EH (cell line): ENCODE results near the gene CRACR2B.
A peak's percentile ranks its signal among the peaks of the same experiment; 100 is the strongest.

Source experiments
- DNase-seq: peaks from one replicate; pipeline ENCODE4 v3.0.0-alpha.2; 2015; ENCODE audit warnings: low read depth

Gene CRACR2B

DNA sequence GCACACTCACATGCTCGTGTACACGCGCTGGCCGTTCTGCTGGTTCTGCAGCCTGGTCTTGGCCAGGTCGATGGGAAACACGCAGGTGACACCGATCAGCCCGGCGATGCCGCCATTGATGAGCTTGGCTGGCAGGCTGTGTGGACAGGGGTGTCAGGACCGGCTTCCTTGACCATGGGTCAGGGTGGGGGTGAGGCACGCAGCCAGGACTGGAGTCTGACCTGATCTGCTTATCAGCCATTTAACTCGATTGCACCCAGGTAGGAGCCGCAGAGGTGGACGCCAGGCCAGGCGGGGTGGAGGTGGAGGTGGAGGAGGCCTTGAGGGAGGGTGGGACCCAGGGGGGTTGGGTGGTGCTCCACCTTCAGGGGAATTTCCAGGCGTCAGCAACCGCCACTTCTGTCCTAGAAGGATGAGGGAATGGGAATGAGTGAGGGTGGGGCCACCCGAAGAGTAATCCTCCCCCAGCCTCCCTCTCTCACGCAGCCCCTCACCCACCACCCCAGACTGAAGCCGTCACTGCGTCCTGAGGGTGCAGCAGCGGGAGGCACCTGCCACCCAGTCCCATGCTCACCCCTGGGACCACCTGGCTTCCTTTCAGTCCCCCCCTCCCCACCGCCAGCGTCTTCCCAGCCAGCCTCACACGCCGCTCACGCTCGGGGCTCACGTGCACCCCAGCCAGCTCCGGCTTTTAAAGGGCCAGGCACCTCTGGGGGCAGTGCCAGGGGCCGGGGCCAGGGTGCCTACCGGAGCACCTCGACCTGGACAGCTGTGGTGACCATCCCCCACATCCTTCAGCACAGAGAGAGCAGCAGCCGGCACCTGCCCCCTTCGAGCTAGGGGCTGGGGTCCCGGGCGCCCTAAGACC is 32.7 kb upstream of the CRACR2B start:
- DNase-seq = no peak

DNA sequence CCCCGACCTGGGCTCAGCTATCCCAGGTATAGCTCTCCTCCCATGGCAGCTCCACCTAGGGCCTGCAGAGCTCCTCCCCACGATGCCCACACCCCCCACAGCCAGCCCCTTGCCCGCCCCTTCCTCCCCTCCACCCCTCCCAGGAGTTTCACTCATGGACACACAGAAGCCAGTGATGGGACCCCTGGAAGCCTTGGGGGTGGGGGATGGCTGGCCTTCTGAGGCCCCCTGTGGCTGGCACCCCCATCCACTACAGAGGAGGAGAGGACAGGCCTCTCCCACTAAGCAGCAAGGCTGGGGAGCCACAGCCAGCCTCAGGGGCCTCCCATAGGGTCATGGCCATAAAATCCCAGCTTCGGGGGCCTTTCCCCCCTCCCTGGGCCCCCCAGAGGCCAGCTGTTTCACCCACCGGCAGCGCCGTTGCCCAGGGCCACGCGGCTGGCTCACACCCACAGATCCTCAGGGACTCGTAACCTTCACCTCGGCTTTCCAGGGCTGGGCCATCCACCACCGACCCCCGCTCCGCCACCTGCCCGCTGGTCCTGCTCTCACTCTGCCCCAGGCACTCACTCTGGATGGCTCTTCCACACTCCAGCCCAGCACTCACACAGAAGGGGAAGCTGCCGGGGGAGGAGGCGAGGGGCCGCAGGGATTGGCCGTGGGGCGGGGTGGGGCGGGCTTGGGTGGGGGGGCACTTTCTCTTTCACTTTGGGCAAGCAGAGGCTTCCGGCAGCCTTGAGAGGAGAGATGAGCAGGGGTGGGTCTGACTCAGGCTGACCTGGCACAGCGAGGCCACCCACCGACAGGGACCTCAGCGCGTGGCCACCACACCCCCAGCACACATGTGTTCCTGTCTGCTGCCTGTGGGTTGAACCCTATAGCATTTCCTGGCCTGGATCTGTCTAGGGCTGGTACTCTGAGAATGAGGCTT is 31.8 kb upstream of the CRACR2B start:
- DNase-seq = peak; percentile 91

- DNase-seq = no peak
These were observed 31.0 kb upstream of the CRACR2B start for GRCh38 chr11:796565-797295.

- DNase-seq = peak; percentile 87
These were observed 30.2 kb upstream of the CRACR2B start for GRCh38 chr11:797296-798092.

- peak; percentile 78 for DNase-seq
These were observed 29.5 kb upstream of the CRACR2B start, which contains the start of gene SLC25A22 for GRCh38 chr11:798093-798713. Gene SLC25A22, minus strand, starts transcription at chr11:798281. Its CDS starts 3,275 bp downstream, at chr11:795006.

DNA sequence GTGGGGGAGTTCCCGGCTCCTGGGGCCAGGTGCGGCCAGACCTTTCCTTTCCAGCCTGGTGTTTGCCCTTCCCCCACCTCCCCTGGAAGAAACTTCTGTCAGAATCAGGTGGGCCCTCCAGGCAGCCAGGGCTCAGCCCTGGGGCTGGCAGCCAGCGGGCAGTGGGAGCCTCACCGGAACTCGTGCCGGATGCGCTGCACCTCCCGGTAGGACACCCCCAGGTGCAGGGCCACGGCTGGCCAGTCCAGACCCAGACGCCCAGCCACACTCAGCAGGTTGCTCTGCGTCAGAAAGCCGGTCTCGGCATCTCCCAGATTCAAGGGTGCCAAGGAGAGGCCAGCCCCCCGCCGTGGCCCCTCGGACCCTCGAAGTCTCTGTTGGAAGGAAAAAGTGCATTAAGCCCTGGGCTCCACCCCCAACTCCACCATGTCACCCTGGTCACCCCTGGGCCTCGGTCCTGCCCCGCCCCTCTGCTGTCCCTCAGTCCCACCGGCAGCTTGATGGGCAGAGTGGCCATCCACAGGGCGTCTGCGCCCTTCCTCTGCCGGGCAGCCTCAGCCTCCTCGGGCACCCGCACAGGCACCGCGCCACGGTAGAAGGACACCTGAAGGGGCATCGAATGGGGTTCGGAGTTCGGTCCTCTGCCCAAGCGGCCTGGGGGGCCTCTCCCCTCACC is 27.9 kb upstream of the CRACR2B start:
- DNase-seq = no peak

- DNase-seq = no peak
These were observed 27.2 kb upstream of the CRACR2B start for GRCh38 chr11:800473-800872.

DNA sequence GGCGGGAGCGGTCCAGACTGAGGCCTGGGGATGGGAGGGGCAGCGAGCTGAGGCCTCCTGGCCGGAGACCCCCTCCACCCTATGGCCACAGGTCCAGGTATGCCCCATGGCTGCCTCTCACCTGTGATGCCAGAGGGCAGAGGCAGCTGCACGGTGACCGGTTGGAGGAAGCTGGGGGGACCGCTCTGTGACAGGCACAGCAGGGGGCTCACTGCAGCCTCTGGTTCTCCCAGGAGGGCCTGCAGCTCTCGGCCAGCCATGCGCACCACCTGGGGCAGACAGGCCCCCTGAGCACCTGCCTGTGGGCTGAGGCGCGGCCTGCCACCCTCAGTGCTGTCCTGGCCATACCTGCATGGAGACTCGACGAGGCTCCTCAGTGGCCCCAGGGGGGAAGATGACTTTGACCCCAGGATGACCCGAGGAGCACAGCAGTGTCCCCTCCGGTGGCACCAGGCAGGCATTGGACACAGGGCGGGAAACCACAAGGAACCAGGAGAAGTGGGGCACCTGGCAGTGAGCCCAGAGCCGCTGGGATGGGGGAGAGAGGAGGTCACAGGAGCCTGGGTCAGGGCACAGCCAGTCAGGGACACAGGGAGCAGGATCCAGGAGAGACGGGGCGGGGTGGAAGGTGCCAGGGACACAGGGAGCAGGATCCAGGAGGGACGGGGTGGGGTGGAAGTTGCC is 26.5 kb upstream of the CRACR2B start:
- DNase-seq = no peak

GRCh38 chr11:802018-802617 is 25.6 kb upstream of the CRACR2B start:
- DNase-seq = no peak

DNA sequence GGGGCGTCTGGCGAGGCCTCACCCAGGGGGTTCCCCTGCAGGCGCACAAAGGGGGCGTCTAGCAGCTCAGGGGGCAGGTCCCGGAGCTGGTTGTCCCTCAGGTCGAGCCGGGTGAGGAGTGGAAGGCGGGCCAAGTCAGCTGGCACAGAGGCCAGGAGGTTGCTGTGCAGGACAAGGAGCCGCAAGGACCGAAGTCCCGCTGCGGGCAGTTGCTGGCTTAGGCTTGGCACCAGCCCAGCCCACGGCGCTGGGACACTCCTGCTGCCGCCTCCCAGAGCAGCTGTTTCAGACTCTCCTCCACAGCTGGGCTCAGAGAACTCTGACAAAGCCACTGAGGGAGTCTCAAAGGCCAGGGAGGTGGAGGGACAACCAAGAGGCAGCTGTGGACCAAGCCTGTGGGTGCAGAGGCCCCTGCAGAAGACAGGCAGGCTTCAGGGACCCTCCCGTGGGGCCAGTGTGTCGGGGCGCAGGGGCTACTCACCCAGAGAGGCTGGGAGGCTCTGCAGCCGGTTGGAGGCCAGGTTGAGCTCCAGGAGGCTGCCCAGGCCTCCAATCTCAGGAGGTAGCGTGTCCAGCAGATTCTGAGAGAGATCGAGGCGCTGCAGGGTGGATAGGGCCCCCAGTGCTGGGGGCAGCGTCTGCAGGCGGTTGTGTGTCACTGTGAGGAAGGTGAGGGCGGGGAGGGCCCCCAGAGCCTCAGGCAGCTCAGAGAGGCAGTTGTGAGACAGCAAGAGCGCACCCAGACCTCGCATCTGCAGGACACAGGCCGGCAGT is 24.8 kb upstream of the CRACR2B start:
- no peak for DNase-seq

DNA sequence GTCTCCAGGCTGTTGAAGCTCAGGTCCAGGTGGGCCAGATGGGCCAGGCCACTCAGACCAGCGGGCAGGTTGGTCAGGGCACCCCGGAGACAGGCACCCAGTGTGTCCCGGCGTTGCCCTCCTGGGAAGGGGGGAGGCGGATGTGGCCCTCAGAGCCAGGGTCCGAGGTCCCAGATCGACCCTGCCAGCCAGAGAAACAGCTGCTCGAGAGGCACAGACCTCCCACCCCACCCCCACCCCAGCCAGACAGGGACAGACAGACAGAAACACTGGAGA is 24.3 kb upstream of the CRACR2B start:
- no peak for DNase-seq

DNA sequence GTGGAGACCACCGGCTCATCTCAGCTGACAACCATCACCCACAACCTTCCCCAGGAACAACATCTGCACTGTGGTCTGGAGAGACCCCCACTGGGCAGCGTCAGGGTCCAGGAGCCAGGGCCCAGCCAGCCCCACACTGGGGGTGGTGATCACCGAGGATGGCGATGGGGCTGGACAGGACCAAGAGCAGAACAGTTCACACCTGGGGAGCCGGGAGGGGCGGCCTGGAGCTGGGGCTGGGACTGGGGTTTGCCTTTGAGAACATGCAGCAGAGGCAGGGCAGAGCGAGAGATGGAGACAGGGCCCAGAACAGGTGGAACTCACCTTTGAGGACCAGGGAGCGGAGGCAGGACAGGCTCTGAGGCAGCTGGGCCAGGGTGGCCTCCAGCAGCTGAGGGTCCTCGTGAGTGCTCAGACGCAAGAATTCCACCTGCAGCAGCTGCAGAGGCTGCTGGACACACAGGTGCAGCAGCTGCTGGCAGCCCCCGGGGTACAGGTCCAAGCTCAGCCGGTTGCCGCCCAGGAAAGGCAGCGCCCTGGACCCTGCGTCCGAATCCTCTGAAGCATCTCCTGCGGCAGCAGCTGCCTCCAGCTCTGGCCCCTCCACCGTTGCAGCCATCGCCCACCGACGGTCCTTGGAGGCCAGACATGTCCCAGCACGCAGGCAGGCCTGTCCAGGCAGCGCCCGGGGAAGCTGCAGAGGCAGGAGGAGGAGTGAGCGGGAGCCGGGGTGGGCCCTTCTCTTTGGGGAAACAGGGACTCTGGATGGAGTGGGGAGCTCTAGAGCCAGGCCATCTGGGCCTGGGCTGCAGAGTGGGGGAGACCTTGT is 23.7 kb upstream of the CRACR2B start:
- peak; percentile 24 for DNase-seq

DNA sequence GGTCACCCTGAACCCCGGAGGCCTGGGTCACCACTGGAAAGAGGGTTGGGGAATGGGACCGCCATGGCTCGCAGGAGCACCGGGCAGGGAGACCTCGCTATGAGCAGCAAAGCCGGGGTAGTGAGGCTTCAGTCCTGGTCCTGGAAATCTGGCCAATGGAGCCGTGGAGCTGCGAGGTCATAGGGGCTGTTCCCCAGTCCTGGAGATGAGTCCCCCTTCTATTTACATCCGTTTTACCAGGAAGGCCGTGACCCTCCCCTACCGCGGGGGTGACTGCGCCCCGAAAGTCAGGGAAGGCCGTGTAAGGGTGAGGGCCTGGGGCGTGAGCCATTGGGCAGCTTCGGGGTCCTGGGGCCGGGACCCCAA is 23.1 kb upstream of the CRACR2B start:
- no peak for DNase-seq

- no peak for DNase-seq
These were observed 19.1 kb upstream of the CRACR2B start for GRCh38 chr11:808427-809286.

GRCh38 chr11:809287-810039 is 18.3 kb upstream of the CRACR2B start, which contains the start of gene RPLP2:
Gene RPLP2, plus strand, starts transcription at chr11:809967. Its CDS starts 268 bp downstream, at chr11:810235.
- DNase-seq = peak; percentile 96

- DNase-seq = no peak
These were observed 17.6 kb upstream of the CRACR2B start for GRCh38 chr11:810040-810567.
